K562 (cell line): ENCODE measurements around the gene RBM25. TPM values are rescaled to one million over a fixed set of nuclear protein-coding genes. Genes with fewer than 3 reads are reported as not detected.

Experiments
- BACH1 ChIP-seq: fragments of 200-800 bp; sonication (Bioruptor generic); IDR thresholded peaks from 2 replicates; pipeline ENCODE4 v1.6.1; 2016; ENCODE audit warnings: missing genetic modification characterization, missing compliant biosample characterization
- CXXC5 ChIP-seq: fragments of 250-450 bp; sonication (Bioruptor Pico); IDR thresholded peaks from 2 replicates; pipeline ENCODE4 v1.8.0; 2022; ENCODE audit warnings: inconsistent platforms, mild to moderate bottlenecking, moderate library complexity
- DDX20 ChIP-seq: fragments of 450-650 bp; IDR thresholded peaks from 2 replicates; pipeline ENCODE4 v1.6.1; 2016; ENCODE audit warnings: missing genetic modification characterization, low read depth, mild to moderate bottlenecking, missing compliant biosample characterization, moderate library complexity
- GMEB1 ChIP-seq: fragments of 250-450 bp; sonication (Bioruptor Pico); IDR thresholded peaks from 2 replicates; pipeline ENCODE4 v1.4.0; 2020; ENCODE audit warnings: mild to moderate bottlenecking
- GTF2A2 ChIP-seq: IDR thresholded peaks from 2 replicates; pipeline ENCODE4 v1.6.1; 2016; ENCODE audit warnings: mild to moderate bottlenecking, missing genetic modification characterization, missing compliant biosample characterization
- ILK ChIP-seq: fragments of 450-650 bp; IDR thresholded peaks from 2 replicates; pipeline ENCODE4 v1.6.1; 2016; ENCODE audit warnings: missing genetic modification characterization, low read depth, mild to moderate bottlenecking, missing compliant biosample characterization, moderate library complexity, borderline replicate concordance
- KLF13 ChIP-seq: fragments of 450-650 bp; IDR thresholded peaks from 2 replicates; pipeline ENCODE4 v1.6.1; 2016; ENCODE audit warnings: missing genetic modification characterization, low read depth, mild to moderate bottlenecking, missing compliant biosample characterization, moderate library complexity, borderline replicate concordance
- MAZ ChIP-seq, 2 experiments: fragments of 450-650 bp in 1 of 2; sonication (generic) in 1 of 2; formaldehyde crosslinking; IDR thresholded peaks in 1 of 2; conservative IDR thresholded peaks in 1 of 2; 2 replicates each; pipeline versions ENCODE4 v1.4.0 to v1.5.0; 2020; ENCODE audit warnings: mild to moderate bottlenecking in 1 of 2, missing genetic modification reagents in 1 of 2
- MEF2D ChIP-seq: conservative IDR thresholded peaks from 2 replicates; pipeline ENCODE4 v1.6.1; 2016; ENCODE audit warnings: low read depth, missing genetic modification characterization, missing compliant biosample characterization
- NFE2 ChIP-seq: IDR thresholded peaks from 2 replicates; pipeline ENCODE4 v1.6.1; 2014; ENCODE audit warnings: antibody characterized with exemption, low read depth
- POLR2AphosphoS5 ChIP-seq: IDR thresholded peaks from 2 replicates; pipeline ENCODE4 v1.6.1; 2011; ENCODE audit warnings: mild to moderate bottlenecking, low read depth, low read length, moderate library complexity; ENCODE audit not compliant: control insufficient read depth, insufficient read depth
- PTTG1 ChIP-seq: fragments of 450-650 bp; IDR thresholded peaks from 2 replicates; pipeline ENCODE4 v1.6.1; 2016; ENCODE audit warnings: low read depth, mild to moderate bottlenecking, missing genetic modification characterization, missing compliant biosample characterization
- SIRT6 ChIP-seq: IDR thresholded peaks from one replicate; pipeline ENCODE4 v1.6.1; 2012; ENCODE audit warnings: low read depth, mild to moderate bottlenecking, control low read depth, inconsistent platforms, low read length, moderate library complexity
- TAF9B ChIP-seq: fragments of 450-650 bp; IDR thresholded peaks from 2 replicates; pipeline ENCODE4 v1.6.1; 2018; ENCODE audit warnings: mild to moderate bottlenecking; ENCODE audit not compliant: partially characterized antibody
- TARDBP ChIP-seq: fragments of 450-650 bp; IDR thresholded peaks from 2 replicates; pipeline ENCODE4 v1.6.1; 2016
- ZBTB17 ChIP-seq: fragments of 450-650 bp; formaldehyde crosslinking; IDR thresholded peaks from 2 replicates; pipeline ENCODE4 v1.4.0; 2020; ENCODE audit warnings: mild to moderate bottlenecking
- ZBTB9 ChIP-seq: fragments of 450-650 bp; formaldehyde crosslinking; IDR thresholded peaks from 2 replicates; pipeline ENCODE4 v1.4.0; 2020; ENCODE audit warnings: mild to moderate bottlenecking, moderate library complexity
- ZKSCAN8 ChIP-seq: fragments of 200-800 bp; sonication (Bioruptor generic); IDR thresholded peaks from 2 replicates; pipeline ENCODE4 v1.6.1; 2016; ENCODE audit warnings: missing genetic modification characterization, missing compliant biosample characterization
- ZNF311 ChIP-seq: fragments of 250-450 bp; sonication (Bioruptor Pico); IDR thresholded peaks from 2 replicates; pipeline ENCODE4 v1.4.0; 2020; ENCODE audit warnings: mild to moderate bottlenecking, moderate library complexity
- ZNF583 ChIP-seq: fragments of 250-450 bp; sonication (Bioruptor Pico); IDR thresholded peaks from 2 replicates; pipeline ENCODE4 v1.4.0; 2020
- ZNF668 ChIP-seq: fragments of 250-450 bp; sonication (Bioruptor Pico); IDR thresholded peaks from 2 replicates; pipeline ENCODE4 v1.8.0; 2022; ENCODE audit warnings: mild to moderate bottlenecking, inconsistent platforms
- ZNF740 ChIP-seq, 3 experiments: fragments of 200-800 bp in 1 of 3; sonication (Bioruptor generic) in 1 of 3; sonication (generic) in 1 of 3; formaldehyde crosslinking in 1 of 3; IDR thresholded peaks; 2 replicates each; pipeline versions ENCODE4 v1.6.1 to v1.8.0; 2016 to 2022; ENCODE audit warnings: mild to moderate bottlenecking in 2 of 3, missing compliant biosample characterization in 2 of 3, missing genetic modification characterization in 2 of 3, missing genetic modification reagents in 1 of 3
- polyA plus RNA-seq, 8 experiments: library from polyadenylated mRNA; depleted of rRNA in 4 of 8; stranded (reverse) in 5 of 8; unstranded in 3 of 8; fragments of >200 nt; fragmentation: Nextera tagmentation in 2 of 8; fragmentation: Illumina TruSeq in 1 of 8; extraction: Ambion mirVana in 2 of 8; extraction: Trizol in 1 of 8; gene quantifications; 2 replicates each; pipeline versions ENCODE4 v1.2.1 to v1.2.3, GENCODE V29; 2011 to 2014; ENCODE audit warnings: inconsistent platforms in 1 of 8, missing spikeins in 1 of 8
- total RNA-seq, 7 experiments: library from RNA; depleted of rRNA in 6 of 7; stranded (reverse); fragments of >200 nt in 6 of 7; fragmentation: Illumina TruSeq in 2 of 7; extraction: Trizol in 2 of 7; gene quantifications; 2 replicates each; pipeline versions ENCODE4 v1.2.1 to v1.2.3, GENCODE V29; 2011 to 2021; ENCODE audit warnings: low replicate concordance in 1 of 7
- TF ChIP-seq, protein P1 (sequence below): fragments of 450-650 bp; conservative IDR thresholded peaks from 2 replicates; pipeline ENCODE4 v1.6.1; 2016; ENCODE audit warnings: missing genetic modification characterization, low read depth, mild to moderate bottlenecking, missing compliant biosample characterization, moderate library complexity

The RBM25 gene
- total and polyA plus RNA-seq, 9 of the 15 experiments (the other 6 are each of a cell fraction or from before 2014, with no cell fraction given) = 28.6 to 80.1 (median 48.1) TPM

- TF ChIP-seq MAZ (CRISPR knock-in tag; conservative IDR thresholded peaks at IDR 0.05 in 1 of 2, IDR thresholded peaks at IDR 0.05 in 1 of 2) (0 out of 4 replicates have a peak, but pooled peaks of 1 of the 2 experiments have one; percentile 15), TARDBP (no peak), ZNF740 (CRISPR knock-in tag; IDR thresholded peaks at IDR 0.05) (no peak), ZNF740 (tag; IDR thresholded peaks at IDR 0.05) (peak in 1 of 2 experiments; percentile 87; a peak in 2 of 4 replicates), KLF13 (tag) (0 out of 2 replicates have a peak, but pooled peaks have one; percentile 45), ZBTB17 (CRISPR knock-in tag) (peak; percentile 29; the same call in 1 of the 2 replicates), GMEB1 (peak; percentile 30; the same call in 1 of the 2 replicates), GTF2A2 (tag) (peak; percentile 46; the same call in 1 of the 2 replicates), ZNF668 (CRISPR knock-in tag) (peak; percentile 86; the same call in 1 of the 2 replicates), ILK (tag) (peak; percentile 74), SIRT6 (no peak), NFE2 (no peak), TAF9B (no peak), DDX20 (tag) (peak; percentile 87), ZNF583 (CRISPR knock-in tag) (peak; percentile 79; the same call in 1 of the 2 replicates), MEF2D (peak; percentile 85), ZBTB9 (0 out of 2 replicates have a peak, but pooled peaks have one; percentile 68), BACH1 (peak; percentile 47; the same call in 1 of the 2 replicates), ZKSCAN8 (0 out of 2 replicates have a peak, but pooled peaks have one; percentile 62), PTTG1 (peak; percentile 90), ZNF311 (CRISPR knock-in tag) (peak; percentile 87), POLR2AphosphoS5 (no peak), CXXC5 (peak; percentile 77)
- TF ChIP-seq, protein P1, sequence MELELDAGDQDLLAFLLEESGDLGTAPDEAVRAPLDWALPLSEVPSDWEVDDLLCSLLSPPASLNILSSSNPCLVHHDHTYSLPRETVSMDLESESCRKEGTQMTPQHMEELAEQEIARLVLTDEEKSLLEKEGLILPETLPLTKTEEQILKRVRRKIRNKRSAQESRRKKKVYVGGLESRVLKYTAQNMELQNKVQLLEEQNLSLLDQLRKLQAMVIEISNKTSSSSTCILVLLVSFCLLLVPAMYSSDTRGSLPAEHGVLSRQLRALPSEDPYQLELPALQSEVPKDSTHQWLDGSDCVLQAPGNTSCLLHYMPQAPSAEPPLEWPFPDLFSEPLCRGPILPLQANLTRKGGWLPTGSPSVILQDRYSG (tag) = peak; percentile 89
Observed at GRCh38 chr14:73027984-73028383, 30.4 kb upstream of the RBM25 start (continued).
